HCT116 (cell line): ENCODE results near the gene C4BPA. TPM values are rescaled to one million over a fixed set of nuclear protein-coding genes. Genes with fewer than 3 reads are reported as not detected.

ENCODE experiments used
- ATAC-seq: fragments of 200-7000 bp; cut with Tn5 transposase; 2 replicates; pipeline ENCODE4 v1.9.1; 2020; ENCODE audit warnings: mild to moderate bottlenecking, moderate library complexity
- BruUV-seq: library from RNA; stranded (reverse); fragments of 400-500 nt; replicated peaks from 2 replicates; lab custom pipeline; 2021; lab: Mats Ljungman, UMichigan
- CTCF ChIA-PET: fragments of 300-600 bp; sonication (Branson Sonifier 250); formaldehyde crosslinking; loops from one replicate; lab custom pipeline; 2021; ENCODE audit warnings: antibody characterized with exemption; lab: Charles Lee
- POLR2A ChIA-PET: fragments of 300-600, 350-600 bp; sonication (Branson Sonifier 250); formaldehyde crosslinking; loops from one replicate; lab custom pipeline; 2021; ENCODE audit warnings: antibody characterized with exemption; lab: Charles Lee
- RAD21 ChIA-PET, 2 experiments: fragments of 300-600 bp; sonication (Branson Sonifier 250); formaldehyde crosslinking; loops; one replicate each; lab custom pipeline; 2023; ENCODE audit warnings: low total read pairs in 2 of 2; ENCODE audit not compliant: uncharacterized antibody in 2 of 2, unreplicated experiment in 2 of 2, low non-redundant PET in 1 of 2; lab: Charles Lee
- DNase-seq: peaks from one replicate; pipeline ENCODE4 v3.0.0-alpha.2; 2010; ENCODE audit warnings: low read depth, low spot score
- H2AFZ ChIP-seq: fragments of 200-600 bp; shearing (Covaris generic), sonication (generic); 2 replicates; pipeline ENCODE4 v1.6.1; 2017; ENCODE audit warnings: low read depth, mixed run types, mixed read lengths, antibody characterized with exemption, low read length; ENCODE audit not compliant: poor library complexity, severe bottlenecking
- H3K27ac ChIP-seq: 2 replicates; pipeline ENCODE4 v1.5.1; 2012; ENCODE audit warnings: low read depth, low read length
- H3K27me3 ChIP-seq: fragments of 200-600 bp; sonication (generic); 2 replicates; pipeline ENCODE4 v1.6.1; 2016; ENCODE audit warnings: mixed run types, low read length, mixed read lengths; ENCODE audit not compliant: insufficient read depth
- H3K36me3 ChIP-seq, 2 experiments: fragments of 200-500 bp in 1 of 2; fragments of 200-600 bp in 1 of 2; sonication (Bioruptor generic) in 1 of 2; sonication (generic) in 1 of 2; 2 replicates each; pipeline versions ENCODE4 v1.5.1 to v1.6.1; 2014 to 2016; ENCODE audit warnings: low read length in 2 of 2, inconsistent platforms in 1 of 2, mixed read lengths in 1 of 2, mixed run types in 1 of 2; ENCODE audit not compliant: insufficient read depth in 2 of 2, control insufficient read depth in 1 of 2
- H3K4me1 ChIP-seq, 2 experiments: fragments of 200-600 bp in 1 of 2; sonication (generic) in 1 of 2; 2 replicates each; pipeline versions ENCODE4 v1.5.1 to v1.6.1; 2012 to 2017; ENCODE audit warnings: low read length in 2 of 2, inconsistent platforms in 1 of 2, mild to moderate bottlenecking in 1 of 2, mixed read lengths in 1 of 2, mixed run types in 1 of 2, moderate library complexity in 1 of 2; ENCODE audit not compliant: insufficient read depth in 2 of 2, control insufficient read depth in 1 of 2
- H3K4me2 ChIP-seq: fragments of 200-600 bp; sonication (generic); 2 replicates; pipeline ENCODE4 v1.6.1; 2017; ENCODE audit warnings: mixed run types, low read length, mixed read lengths
- H3K4me3 ChIP-seq, 2 experiments: fragments of 200-600 bp in 1 of 2; sonication (generic) in 1 of 2; replicated peaks in 1 of 2; 2 replicates each; pipeline ENCODE4 v1.5.1; 2011 to 2016; ENCODE audit warnings: low read length in 2 of 2, control low read depth in 1 of 2, low read depth in 1 of 2, mild to moderate bottlenecking in 1 of 2, mixed read lengths in 1 of 2, mixed run types in 1 of 2
- H3K79me2 ChIP-seq: fragments of 200-600 bp; sonication (generic); 2 replicates; pipeline ENCODE4 v1.6.1; 2017; ENCODE audit warnings: mild to moderate bottlenecking, mixed run types, low read length, moderate library complexity, mixed read lengths; ENCODE audit not compliant: insufficient read depth
- H3K9ac ChIP-seq: fragments of 200-600 bp; sonication (generic); 2 replicates; pipeline ENCODE4 v1.6.1; 2016; ENCODE audit warnings: low read length, mixed read lengths
- H3K9me2 ChIP-seq: fragments of 200-600 bp; sonication (generic), shearing (Covaris generic); 2 replicates; pipeline ENCODE4 v1.6.1; 2017; ENCODE audit warnings: mixed run types, mild to moderate bottlenecking, moderate library complexity; ENCODE audit not compliant: insufficient read depth
- H3K9me3 ChIP-seq, 2 experiments: fragments of 200-500 bp in 1 of 2; fragments of 200-600 bp in 1 of 2; sonication (Bioruptor generic) in 1 of 2; sonication (generic) in 1 of 2; 2 replicates each; pipeline ENCODE4 v1.6.1; 2014 to 2017; ENCODE audit warnings: low read length in 2 of 2, mixed read lengths in 2 of 2, inconsistent platforms in 1 of 2, low read depth in 1 of 2, mild to moderate bottlenecking in 1 of 2, mixed run types in 1 of 2, moderate library complexity in 1 of 2; ENCODE audit not compliant: control insufficient read depth in 1 of 2, insufficient read depth in 1 of 2
- H4K20me1 ChIP-seq: fragments of 200-600 bp; sonication (generic), shearing (Covaris generic); 2 replicates; pipeline ENCODE4 v1.6.1; 2017; ENCODE audit warnings: mixed run types, mild to moderate bottlenecking, moderate library complexity; ENCODE audit not compliant: insufficient read depth
- CBX3 ChIP-seq: IDR thresholded peaks from 2 replicates; pipeline ENCODE4 v1.6.1; 2012; ENCODE audit warnings: low read depth
- EZH2phosphoT487 ChIP-seq: fragments of 200-600 bp; IDR thresholded peaks from 2 replicates; pipeline ENCODE4 v1.6.1; 2018; ENCODE audit warnings: antibody characterized with exemption, borderline replicate concordance
- FOSL1 ChIP-seq: IDR thresholded peaks from 2 replicates; pipeline ENCODE4 v1.6.1; 2012; ENCODE audit warnings: low read depth
- intact Hi-C: fragments of 100-400 bp; cut with micrococcal nuclease; formaldehyde crosslinking; loops from 2 replicates; pipeline ENCODE4 v1.10.0; 2022
- total RNA-seq: library from RNA; stranded (reverse); gene quantifications from one replicate; pipeline ENCODE4 v1.2.1, GENCODE V29; 2021; ENCODE audit not compliant: unreplicated experiment

The C4BPA gene
- total RNA-seq, 1 experiment from 2014 or later, result 0.32 TPM

GRCh38 chr1:207130252-207131036 lies 26.4 kb downstream of the C4BPA start:
- H3K79me2 ChIP-seq, result no peaks in the 10 kb centered on the region
- no peaks in the 10 kb centered on the region for H4K20me1 ChIP-seq
- POLR2A ChIA-PET, result no interaction called here
- no peak overlapping the region for H3K27ac ChIP-seq
- ATAC-seq, result no peak
- H3K4me1 ChIP-seq, result no peaks in the 10 kb centered on the region
- TF ChIP-seq EZH2phosphoT487 (no peak), CBX3 (no peak), FOSL1 (no peak)
- TF ChIP-seq, all 23 proteins: peak for 0
- no peak for DNase-seq
- no peaks in the 10 kb centered on the region for H3K27me3 ChIP-seq
- no peak overlapping the region for H3K4me3 ChIP-seq
- no peak overlapping the region for H2AFZ ChIP-seq
- BruUV-seq, result no TSS peak
- H3K9me2 ChIP-seq, result no peaks in the 10 kb centered on the region
- CTCF ChIA-PET, result no interaction called here
- H3K9me3 ChIP-seq, result no peaks in the 10 kb centered on the region; a peak in 1 of 4 replicates
- RAD21 ChIA-PET, result no interaction called here
- H3K9ac ChIP-seq, result no peak overlapping the region
- H3K36me3 ChIP-seq, result no peaks in the 10 kb centered on the region
- intact Hi-C loops, result no loop called here
- no peak overlapping the region for H3K4me2 ChIP-seq

GRCh38 chr1:207131163-207131562 lies 27.1 kb downstream of the C4BPA start:
- Histone ChIP-seq H3K36me3 (no peaks in the 10 kb centered on the region), H3K79me2 (no peaks in the 10 kb centered on the region), H3K4me3 (no peak overlapping the region), H3K9me3 (no peaks in the 10 kb centered on the region; a peak in 1 of 4 replicates), H3K9me2 (no peaks in the 10 kb centered on the region), H3K4me1 (no peaks in the 10 kb centered on the region), H2AFZ (no peak overlapping the region), H3K9ac (no peak overlapping the region), H3K27me3 (no peaks in the 10 kb centered on the region), H3K27ac (no peak overlapping the region), H4K20me1 (no peaks in the 10 kb centered on the region), H3K4me2 (no peak overlapping the region)
- no peak for DNase-seq
- no TSS peak for BruUV-seq
- ChIA-PET POLR2A (no interaction called here), RAD21 (no interaction called here), CTCF (no interaction called here)
- no peak for ATAC-seq
- intact Hi-C loops, result no loop called here
- no peak for TF ChIP-seq EZH2phosphoT487
